ENCODE measurements around the gene HOXC5.
"Not testable (repeated sequence)": the region's sequence is repeated elsewhere in the genome, so short reads cannot be mapped to it uniquely, and the experiment has no call there.

HOXC5 gene

DNA sequence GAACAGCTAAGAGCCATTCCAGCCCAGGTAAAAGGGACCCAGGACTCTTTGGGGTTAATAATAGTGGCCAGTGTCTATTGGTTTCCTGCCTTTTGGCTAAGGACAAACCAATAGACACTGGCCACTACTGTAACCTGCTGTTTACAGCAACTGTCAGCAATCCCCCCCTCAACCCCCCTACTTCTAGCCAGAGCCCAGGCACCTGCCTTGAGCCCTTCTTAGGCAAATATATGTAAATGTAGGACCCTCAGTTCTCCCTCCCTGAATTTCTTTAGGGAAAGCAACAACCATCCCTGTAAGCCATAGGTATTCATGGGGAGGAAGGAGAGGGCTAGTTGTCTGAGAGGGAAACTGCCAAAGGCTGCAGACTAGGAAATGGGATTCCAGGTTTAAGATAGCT, 43.1 kb downstream of the HOXC5 start:
- DNase-seq = no peak

DNA sequence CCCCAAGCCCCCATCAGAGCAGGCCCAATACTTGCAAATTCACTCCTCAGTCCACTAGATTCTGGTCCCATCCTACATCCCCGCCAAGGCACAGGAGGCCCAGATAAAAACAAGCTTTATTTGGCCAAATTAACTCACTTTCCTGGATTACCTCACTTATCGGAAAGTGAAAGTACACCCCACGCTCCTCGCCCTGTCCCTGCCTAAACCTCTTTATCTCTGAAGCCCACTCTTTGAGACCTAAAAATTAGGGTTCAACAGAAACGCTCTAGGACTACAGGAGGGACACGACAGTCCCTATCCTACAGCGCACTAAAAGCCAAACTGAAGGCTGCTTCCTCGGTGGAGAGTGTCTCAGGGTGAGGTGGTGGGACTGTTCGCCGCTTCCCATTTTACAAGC, 45.0 kb downstream of the HOXC5 start:
- not testable (repeated sequence) for DNase-seq

DNA sequence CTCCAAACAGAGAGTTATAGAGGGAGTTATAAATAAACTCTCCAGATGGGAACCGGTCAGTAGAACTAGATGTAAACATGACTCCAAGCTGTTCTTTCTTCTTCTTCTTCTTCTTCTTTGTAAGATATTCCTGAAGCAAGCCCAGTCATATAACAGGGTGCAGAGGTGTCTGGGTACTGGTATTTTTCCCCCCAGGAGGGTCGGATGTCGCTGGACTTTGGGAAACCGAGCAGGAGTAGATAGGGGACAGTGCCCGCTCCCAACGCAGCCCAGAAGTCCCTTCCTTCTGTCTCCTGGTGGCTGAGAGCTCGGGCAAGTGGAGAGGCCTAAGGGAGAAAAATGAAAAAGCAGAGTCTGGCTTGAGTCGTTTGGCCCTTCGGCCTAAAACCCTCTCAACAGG, 46.3 kb downstream of the HOXC5 start:
- not testable (repeated sequence) for DNase-seq

DNA sequence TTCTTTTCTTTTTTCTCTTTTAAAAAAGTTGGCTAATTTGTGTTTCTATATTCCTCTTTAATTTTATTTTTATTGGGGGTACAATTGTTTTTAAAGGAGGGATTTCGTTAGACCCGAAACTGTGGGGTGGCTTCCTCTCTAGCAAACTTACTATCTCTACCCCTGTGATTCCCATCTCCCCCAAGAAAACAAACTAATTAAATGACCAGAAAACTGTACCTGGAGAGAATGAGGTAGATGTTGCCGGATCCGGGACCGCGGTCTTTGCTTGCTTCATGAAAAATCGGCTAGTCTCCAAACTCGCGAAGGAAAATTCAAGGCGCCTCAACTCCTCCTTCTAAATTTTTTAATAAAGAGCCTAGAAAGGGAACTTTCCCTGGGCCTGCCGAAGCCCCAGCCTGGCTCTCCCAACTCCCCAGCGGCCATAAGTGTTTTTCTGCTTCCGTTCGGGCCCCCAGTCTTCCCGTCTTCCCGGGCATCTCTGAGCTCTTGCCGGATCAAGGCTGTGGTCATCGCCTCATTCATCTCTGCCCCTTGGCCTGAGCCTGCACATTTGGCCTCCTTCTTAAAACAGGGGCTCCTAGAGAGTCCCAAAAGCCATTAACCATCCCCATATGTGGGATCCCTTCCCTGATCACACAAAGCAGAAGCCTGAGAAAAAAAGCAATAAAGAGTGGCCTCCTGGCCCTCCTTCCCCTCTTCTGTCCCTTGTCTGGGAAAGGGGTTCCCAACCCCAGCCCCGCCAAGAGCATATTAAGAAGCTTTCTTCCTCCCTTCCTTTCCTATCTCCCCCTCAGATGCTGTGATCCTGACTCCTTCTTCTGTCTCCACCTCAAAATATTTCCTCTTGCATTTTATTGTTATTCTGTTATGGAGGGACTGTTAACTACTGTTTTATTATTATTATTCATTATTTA, 47.4 kb downstream of the HOXC5 start:
- not testable (repeated sequence) for DNase-seq

DNA sequence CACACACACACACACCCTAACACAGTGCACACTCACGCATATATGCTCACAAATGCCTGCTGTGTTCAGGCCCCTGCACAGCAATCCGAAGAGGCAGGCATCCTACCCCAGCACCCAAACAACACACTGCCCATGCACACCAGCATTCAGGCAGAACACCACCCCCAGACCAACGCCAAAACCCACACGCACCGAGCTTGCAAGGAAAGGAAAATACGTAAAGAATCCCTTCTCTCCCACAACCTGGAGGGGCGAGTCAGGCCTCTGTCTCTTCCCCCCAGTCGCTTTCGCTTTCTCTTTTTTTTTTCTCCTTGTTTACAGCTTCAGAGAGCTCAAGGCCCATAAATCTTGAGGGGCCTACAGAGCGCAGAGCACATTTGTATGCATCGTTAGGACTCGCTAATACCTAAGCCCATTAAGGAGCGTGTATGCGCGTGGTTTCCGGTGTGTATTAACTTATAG, 48.2 kb downstream of the HOXC5 start:
- not testable (repeated sequence) for DNase-seq

DNA sequence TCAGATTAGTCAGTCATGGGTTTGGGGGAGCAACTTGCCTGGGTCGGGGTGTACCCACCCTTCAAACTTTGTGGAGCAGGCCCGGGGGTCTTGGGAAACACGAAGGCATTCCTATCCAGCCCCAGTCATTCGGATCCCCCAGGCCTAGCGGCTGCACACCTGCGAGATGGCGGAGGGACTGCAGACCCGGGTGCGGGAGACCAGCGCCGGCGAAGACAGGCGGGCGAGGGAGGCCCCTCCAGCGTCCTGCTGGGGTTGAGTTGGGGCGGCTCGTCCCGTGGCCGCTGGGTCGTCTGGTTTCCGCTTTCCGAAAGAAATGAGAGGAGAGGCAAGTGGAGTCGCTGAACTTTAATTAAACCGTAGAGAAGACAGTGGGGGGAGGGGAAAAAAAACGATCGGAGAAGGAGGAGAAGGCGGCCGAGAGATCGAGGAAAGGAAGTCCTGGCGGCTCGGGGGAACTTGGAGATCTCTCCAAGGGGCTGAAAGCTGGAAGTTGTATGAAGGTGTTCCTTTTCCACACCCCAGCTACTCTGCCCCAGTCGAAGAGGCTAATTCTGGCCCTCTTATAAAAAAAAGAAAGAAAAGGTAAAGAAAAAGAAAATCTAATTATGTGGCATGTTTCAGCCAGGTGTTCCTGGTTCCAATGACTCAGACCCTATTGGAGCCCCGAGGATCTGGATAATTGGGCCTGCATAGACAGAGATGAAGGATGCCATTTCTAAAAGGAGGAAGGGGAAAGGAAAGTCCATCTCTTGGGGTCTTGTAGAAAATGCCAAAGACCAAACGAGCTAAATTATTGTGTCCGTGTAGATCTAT, 48.9 kb downstream of the HOXC5 start:
- not testable (repeated sequence) for DNase-seq

DNA sequence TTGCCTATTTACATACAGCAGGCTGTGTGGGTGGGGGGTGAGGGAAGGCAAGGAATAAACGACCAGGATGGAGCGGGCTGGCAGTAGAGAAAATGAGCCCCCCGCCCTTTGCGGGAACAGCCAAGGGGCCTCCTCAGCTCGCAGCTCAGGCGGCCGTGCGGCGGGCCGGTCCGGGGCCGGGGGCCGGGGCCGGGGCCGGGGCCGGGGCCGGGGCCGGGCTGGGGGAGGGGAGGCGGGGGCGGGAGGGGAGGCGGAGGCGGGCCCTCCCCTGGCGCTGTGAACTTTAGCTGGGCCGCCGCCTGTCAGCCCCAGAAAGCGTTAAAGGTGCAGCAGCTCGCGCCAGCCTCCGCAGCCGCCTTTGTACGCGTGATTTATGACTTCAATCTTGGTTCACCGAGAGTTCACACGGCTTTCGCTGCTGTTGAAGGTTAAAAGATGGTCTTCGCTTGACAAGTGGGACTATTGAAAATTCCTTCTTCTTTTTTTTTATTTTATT, 49.6 kb downstream of the HOXC5 start:
- DNase-seq = no peak

Data from hematopoietic multipotent progenitor cell treated with erythropoietin and hydrocortisone succinate and interleukin-3 and kit ligand, for 8 days (in vitro differentiated cells).